Tongue (tissue), 2 donors: ENCODE data around the gene PRKAR1B. TPM values are rescaled to one million over a fixed set of nuclear protein-coding genes. Genes with fewer than 3 reads are reported as not detected.

Source experiments
- DNase-seq: peaks from one replicate; pipeline ENCODE4 v3.0.0-alpha.2; 2015
- total RNA-seq: library from RNA; depleted of rRNA; stranded (reverse); fragments of >200 nt; gene quantifications from one replicate; pipeline ENCODE4 v1.2.3, GENCODE V29; 2014

Gene PRKAR1B
- total RNA-seq, 1 donor from 2014 or later = 28.4 TPM

- no peak for DNase-seq
Measured at GRCh38 chr7:507623-508300, 219.3 kb downstream of the PRKAR1B start.

- DNase-seq = no peak
Measured at GRCh38 chr7:506921-507622, 220.0 kb downstream of the PRKAR1B start.

GRCh38 chr7:506391-506831 is 220.7 kb downstream of the PRKAR1B start:
- no peak for DNase-seq

- DNase-seq = no peak
Measured at GRCh38 chr7:505171-505570, 221.9 kb downstream of the PRKAR1B start.

GRCh38 chr7:504221-505111 is 222.6 kb downstream of the PRKAR1B start:
- DNase-seq = no peak

- no peak for DNase-seq
Measured at GRCh38 chr7:503575-504111, 223.4 kb downstream of the PRKAR1B start.

GRCh38 chr7:502296-502695 is 224.8 kb downstream of the PRKAR1B start:
- no peak for DNase-seq

- DNase-seq = no peak
Measured at GRCh38 chr7:501526-501925, 225.6 kb downstream of the PRKAR1B start.

- DNase-seq = no peak
Measured at GRCh38 chr7:500521-501420, 226.3 kb downstream of the PRKAR1B start.

GRCh38 chr7:499853-500485 is 227.1 kb downstream of the PRKAR1B start:
- no peak for DNase-seq

Other genes starting within 250 kb of the PRKAR1B start
- gene PDGFA, start 207.4 kb downstream of the PRKAR1B start, total RNA-seq = 50.6 TPM
- 22.5 TPM for gene DNAAF5, start 582 bp downstream of the PRKAR1B start, total RNA-seq
- 682 TPM for gene SUN1, start 105.2 kb upstream of the PRKAR1B start, total RNA-seq
- gene GET4, start 149.3 kb upstream of the PRKAR1B start, total RNA-seq = 58.3 TPM
- gene ADAP1, start 227.4 kb upstream of the PRKAR1B start, total RNA-seq = 1.6 TPM
- gene COX19, start 248.3 kb upstream of the PRKAR1B start, total RNA-seq = 13.7 TPM